Activated gamma-delta T cell (primary cell): Measurements from ENCODE around the gene NDE1.
A peak's percentile ranks its signal among the peaks of the same experiment; 100 is the strongest.
"Not testable (repeated sequence)": the region's sequence is repeated elsewhere in the genome, so short reads cannot be mapped to it uniquely, and the experiment has no call there.

ENCODE experiments used
- DNase-seq: peaks from one replicate; lab custom pipeline; 2025; lab: John Stamatoyannopoulos, UW
- total RNA-seq, 2 donors: gene quantifications; one replicate each; lab custom pipeline; 2026; lab: John Stamatoyannopoulos, UW

NDE1 gene, protein sequence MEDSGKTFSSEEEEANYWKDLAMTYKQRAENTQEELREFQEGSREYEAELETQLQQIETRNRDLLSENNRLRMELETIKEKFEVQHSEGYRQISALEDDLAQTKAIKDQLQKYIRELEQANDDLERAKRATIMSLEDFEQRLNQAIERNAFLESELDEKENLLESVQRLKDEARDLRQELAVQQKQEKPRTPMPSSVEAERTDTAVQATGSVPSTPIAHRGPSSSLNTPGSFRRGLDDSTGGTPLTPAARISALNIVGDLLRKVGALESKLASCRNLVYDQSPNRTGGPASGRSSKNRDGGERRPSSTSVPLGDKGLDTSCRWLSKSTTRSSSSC
- 60.6 to 65.2 reads per million in 2 donors for total RNA-seq

DNA sequence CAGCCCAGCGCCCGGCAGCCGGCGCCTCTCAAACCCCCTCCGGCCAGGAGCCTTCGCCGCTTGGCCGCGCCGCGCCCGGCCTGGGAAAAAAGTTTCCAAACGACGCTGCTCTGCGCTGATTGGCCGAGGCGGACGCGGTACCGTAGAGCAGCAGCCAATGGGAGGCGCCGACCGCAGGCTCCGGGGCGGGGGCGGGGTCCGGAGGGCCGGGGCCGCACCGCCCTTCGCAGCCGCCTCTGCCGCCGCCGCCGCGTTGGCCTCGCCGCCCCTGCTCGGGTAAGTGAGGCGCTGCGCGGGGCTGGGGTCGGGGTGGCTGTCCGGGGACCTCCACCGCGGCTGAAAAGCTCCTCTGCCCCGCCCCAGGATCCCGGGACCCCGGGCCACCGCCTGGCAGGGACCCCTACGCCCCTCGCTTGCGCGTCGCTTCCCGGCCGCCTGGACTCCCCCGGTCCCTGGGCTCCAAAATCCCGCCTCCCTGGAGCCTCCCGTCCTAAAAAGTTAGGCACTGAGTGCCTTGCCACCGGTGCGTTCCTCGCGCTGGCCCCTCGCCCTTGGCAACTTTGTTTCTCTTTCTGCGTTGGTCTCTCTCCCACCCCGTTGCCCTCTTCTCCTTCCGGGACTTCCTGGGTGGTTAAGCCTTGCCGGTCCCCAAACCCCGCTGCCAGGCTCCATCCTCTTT is at the start of gene NDE1:
Gene NDE1, plus strand, starts transcription at position 227 of the 679 bp plus-strand sequence. CDS start 14,534 bp downstream, outside the sequence.
- DNase-seq: peak; percentile 93

- DNase-seq: no peak
Observed at GRCh38 chr16:15601212-15601879, 48.7 kb upstream of the NDE1 start.

DNA sequence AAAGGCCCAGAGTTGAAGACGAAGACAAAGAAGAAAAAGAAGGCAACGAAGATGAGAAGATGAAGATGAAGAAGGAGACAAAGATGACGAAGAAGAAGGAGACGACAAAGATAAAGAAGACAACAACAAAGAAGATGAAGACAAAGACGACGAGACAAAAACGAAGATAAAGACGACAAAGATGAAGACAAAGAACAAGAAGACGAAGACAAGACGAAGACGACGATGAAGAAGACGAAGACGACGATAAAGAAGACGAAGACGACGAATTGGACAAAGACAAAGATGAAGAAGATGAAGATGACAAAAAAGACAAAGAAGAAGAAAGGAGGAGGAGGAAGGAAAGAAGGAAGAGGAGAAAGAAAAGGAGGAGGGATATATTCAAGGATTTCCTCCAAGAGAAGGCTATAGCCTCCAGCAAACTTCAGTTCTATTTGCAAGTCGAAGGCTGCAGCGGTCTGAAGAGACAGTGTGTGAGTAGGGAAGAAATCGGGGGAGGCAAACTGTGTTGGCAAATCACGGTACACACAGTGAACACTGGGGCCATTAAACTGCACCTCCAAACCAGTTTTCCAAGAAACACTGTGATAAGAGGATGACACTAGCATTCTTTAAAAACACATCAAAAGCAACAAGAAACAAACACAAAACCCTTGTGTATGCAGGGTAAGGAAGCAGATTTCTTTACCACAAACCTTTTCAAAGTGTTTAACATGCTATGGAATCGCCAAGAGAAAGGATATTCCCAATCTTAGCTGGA is 47.6 kb upstream of the NDE1 start:
- no peak for DNase-seq

DNA sequence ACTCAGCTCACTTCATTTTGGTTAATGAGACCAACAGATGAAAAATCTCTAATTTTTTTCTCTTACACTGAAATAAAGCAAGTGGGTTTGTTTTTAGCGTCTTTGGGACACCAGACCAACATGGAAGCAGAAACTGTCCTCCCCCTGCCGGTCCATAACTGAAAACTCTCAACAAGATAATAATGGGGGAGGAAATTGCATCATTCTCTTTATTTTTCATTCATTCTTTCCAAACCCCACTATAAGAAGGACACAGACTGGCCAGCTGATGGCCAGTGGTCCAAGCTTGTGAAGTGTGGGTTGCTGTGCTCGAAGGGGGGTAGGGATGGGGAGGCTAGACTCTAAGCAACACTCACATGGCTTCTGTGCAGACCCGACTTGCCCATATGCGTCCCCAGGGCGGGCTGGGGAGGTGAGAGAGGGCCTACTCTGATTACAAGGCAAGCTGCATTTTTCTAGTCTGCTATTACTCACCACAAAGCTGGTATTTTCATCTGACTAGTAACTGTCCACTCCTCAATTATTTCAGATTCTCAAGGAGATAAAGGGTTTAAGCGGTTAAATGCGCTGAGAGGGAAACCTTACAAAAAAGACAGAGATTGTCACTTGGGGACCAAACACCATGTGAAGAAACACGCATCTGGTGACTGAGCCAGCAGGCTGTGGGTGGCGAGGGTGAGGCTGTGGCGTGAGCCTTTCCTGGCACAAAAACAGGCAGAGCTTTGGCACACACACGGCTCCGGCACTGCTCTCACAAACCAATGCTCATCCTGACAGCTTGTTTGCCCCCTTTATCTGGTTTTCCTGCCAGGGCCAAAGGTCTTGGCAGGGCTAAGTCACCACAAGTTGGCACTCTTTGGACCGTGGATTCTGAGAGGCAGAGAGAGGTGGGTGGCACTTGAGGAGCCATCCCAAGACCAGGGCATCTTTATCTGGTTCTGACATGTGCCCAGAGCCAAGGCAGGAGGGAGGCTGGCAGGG is 45.3 kb upstream of the NDE1 start:
- DNase-seq: no peak

DNA sequence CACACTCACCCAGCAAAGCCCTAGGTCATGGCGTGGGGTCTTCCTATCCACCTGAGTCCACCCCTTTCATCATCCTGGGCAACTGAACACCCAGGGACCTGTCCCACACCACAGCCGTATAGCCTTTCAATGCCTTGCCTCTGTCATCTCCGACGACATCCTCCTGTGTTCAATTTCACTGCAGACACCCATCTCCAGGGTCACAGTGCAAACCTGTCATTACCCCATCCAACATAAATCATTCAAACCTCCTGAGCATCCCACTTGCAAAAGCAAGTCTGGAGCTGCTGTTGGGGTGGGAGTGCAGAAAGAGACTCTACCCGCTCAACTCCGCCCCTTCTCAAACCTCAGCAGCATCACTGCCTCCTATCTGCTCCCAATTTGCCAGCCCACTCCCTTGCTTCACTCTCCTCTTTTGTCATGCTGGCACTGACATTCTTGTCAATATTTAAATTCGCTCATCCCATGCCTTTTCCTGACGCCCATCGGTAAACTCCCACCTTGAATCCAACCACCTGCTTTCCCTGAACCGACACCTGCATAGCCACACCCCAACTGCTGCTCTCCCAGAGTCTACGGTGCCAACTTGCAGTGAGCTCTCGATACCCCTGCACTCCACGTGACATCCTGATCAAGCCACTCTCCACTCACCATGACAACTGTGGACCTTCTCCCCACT is 44.1 kb upstream of the NDE1 start:
- no peak for DNase-seq

- DNase-seq: no peak
Observed at GRCh38 chr16:15606518-15607220, 43.4 kb upstream of the NDE1 start.

GRCh38 chr16:15607221-15607699 is 42.8 kb upstream of the NDE1 start:
- not testable (repeated sequence) for DNase-seq

DNA sequence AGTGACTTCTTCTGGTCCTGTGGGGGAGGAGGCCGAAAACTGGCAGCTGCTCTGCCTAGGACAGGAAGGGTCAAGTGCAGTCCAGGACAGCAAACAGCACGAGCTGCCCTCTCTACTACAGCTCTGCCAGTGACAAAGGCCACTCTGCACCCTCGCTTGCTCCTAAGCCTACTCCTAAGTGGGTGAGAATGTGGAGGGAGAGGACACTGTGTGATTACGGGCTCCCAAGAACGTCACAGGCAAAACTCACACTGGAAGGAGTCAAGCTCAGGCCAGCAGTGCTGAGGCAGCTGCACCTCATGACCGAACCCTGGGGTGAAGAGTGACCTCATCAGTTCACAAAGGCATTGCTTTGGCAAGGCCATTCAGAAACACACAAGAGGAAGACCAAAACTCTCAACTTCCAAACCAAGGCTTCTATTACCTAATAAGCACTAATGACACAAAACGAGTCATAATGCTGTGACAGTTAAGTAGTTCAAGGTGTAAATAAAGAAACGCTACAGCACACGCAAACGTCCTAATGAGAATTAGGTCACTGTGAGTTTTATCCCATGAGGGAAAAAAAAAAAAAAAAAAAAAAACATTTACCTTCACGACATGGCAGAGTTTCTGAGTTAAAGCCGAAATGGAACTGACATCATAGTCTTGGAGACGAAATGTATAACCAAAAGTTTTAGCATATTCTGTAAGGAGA is 42.2 kb upstream of the NDE1 start:
- DNase-seq: no peak

GRCh38 chr16:15608398-15609285 is 41.4 kb upstream of the NDE1 start:
- no peak for DNase-seq

- no peak for DNase-seq
Observed at GRCh38 chr16:15609286-15609649, 40.8 kb upstream of the NDE1 start.

- no peak for DNase-seq
Observed at GRCh38 chr16:15610369-15610871, 39.6 kb upstream of the NDE1 start.

- no peak for DNase-seq
Observed at GRCh38 chr16:15611610-15612009, 38.4 kb upstream of the NDE1 start.

GRCh38 chr16:15613676-15614075 is 36.4 kb upstream of the NDE1 start:
- DNase-seq: no peak

DNA sequence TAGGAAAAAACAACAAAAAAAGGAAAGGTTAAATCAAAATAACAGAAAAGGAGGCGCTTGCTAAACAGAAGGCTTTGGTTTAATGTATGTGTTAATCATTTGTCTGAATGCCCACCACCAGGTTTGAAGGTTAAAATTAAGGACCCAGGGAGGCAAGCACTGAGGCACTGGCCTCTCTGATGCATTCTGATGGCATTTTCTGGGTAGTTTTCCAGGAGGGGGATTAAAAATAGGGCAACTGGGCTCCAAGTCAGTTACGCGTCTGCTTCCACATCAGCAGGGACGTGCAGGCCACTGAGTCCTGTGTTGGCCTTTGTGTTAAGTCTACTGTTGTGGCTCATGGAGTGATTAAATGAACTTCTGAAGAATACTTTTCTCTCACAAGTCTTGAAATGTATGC is 34.0 kb upstream of the NDE1 start:
- no peak for DNase-seq

DNA sequence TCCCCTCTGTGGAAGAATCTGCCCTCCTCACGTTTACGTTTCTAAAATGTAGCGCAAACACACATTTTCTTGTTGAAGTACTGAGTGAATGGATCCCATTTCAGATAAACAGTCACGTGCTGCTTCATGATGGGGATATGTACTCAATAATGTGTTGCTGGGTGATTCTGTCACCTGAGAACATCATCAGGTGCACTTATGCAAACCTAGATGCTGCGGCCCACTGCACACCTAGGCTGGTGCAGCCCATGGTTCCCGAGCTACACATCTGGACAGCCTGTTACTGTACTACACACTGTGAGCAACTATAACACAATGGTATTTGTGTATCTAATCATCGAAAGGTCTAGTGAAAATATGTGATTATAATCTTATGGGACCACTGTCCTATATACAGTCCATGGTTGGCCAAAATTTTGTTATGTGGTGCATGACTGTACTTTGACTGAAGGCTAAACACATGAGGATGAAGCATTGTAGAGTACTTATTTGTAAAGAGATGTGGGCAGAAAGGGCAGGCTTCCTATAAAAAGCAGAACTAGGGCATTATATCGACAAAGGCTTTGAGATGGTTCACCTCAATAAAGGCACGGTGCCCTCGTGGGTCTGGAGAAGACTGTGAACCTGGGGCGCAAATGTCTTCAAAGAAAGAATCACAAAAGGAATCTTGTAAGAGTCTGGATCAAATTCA is 33.4 kb upstream of the NDE1 start:
- no peak for DNase-seq

- DNase-seq: no peak
Observed at GRCh38 chr16:15617901-15618300, 32.1 kb upstream of the NDE1 start.

DNA sequence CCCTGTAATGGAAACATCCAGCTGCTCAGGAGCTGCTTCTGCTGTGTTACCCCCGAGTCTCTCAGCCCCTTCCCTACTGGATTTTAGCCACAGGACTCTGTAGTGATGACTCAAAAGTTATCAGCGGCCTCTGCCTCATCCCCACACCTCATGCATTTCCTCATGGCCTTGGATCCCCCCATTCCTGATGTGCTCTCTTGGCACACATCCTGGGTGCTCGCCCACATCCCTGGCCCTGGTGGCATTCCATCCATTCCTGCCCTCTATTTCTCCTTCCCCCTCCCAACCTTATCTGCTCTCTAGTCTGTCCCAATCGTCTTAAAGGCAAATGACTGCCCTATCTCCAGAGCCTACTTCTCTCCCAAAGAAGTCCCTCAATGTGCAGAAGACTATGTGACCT is 31.7 kb upstream of the NDE1 start:
- DNase-seq: no peak
